GM18520 (cell line): ENCODE data around the gene BBX.

Source experiments
- ATAC-seq: cut with Tn5 transposase; IDR thresholded peaks from one replicate; pipeline ENCODE4 v1.9.1; 2021; ENCODE audit not compliant: unreplicated experiment

BBX gene

DNA sequence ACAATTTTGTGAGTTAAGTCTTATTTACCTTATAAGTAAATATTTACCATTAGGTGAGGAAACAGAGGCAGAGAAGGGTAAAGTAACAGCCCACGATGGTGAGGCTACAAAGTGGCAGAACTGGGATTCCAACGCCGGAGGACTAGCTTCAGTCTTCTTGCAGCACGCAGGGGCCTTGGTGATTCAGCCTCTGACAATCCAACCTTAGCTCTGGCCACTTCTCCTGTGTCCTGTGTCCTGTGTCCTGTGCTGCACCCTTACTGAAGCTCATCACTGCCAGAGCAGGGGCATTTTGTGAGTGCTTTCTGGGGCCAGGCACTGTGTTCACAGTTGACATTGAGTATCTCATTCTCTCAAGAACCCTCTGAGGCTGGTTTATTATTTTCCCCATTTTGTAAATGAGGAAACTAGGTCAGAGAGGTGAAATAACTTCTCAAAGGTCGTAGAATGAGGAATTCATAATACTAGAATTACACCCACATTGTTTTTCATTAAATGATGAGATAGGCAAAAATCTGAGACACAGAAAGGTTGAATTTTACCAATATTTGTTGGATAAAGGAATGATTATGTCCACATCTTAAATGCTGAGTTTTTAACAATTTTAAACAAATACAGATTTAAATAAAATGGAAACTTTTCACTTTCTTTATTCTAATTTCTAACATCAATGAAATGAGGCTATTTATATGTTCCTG is 215.9 kb downstream of the BBX start:
- no peak for ATAC-seq

DNA sequence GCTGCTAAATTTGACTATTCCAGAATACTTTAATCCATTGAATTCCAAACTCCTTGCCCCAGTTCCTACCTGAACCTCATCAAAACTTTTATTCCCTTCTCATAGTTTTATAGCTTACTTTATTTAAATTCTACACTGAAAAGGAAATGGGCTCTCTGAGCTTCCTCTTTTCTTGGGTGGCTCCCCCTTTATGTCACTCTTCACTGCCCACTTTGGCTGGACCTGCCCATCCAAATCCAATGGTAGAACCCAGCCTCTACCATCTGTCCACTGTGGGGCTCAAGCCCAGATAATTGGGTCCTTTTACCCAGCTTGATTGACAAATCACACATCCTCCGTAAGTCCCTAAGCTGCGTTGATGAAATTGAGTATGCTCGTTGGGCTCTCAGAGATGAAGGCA is 216.5 kb downstream of the BBX start:
- no peak for ATAC-seq

DNA sequence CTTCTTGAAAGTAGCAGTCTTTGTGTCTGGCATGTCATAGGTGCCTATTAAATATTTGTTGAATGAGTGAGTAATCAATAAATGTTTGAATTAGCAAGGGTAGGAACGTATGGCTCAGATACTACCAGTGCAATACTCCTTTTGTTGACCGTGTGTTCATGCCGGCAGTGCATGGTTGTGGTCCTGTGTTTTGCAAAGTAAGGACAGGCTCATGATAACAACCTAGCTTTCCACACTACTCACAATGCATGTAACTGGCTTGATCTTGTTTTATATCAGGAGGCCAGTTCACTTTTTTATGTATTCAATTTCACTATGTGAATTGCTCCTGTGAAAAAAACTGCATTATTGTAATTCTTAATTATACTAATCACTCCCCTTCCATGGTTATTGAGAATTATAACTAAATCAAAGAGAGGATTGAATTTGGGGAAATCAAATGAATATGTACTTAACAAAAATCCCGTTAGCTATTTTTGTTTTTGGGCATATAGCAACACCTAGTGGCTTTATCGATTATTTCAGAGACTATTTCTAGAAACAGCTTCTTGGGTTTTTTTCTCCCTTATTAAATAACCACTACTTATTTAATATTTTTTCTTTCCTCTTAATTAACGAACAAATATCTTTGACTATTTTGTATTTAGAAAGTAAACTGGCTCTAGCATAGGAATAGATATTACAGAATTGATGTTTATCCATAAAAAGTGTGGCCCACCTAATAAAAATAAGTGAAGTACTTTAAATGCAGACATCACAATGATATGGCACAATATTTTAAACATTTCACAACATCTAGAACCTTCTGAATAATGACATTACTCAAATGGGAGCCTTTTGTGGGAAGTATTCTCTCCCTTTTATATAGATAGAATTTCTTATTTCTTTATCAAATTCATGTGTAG is 218.5 kb downstream of the BBX start:
- no peak for ATAC-seq

DNA sequence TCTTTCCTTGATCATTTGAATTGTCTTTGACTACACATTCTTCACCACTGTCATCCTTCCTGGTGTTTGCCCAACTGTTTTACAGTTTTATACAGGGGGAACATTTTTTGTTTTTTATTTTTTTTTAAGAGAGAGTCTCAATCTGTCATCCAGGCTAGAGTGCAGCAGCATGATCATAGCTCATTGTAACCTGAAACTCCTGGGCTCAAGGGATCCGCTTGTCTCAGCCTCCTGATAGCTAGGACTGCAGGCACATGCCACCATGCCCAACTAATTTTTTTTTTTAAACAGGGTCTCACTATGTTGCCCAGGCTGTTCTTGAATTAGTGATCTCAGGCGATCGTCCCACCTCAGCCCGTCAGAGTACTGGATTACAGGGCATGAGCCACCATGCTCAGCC is 222.6 kb downstream of the BBX start:
- ATAC-seq = no peak

DNA sequence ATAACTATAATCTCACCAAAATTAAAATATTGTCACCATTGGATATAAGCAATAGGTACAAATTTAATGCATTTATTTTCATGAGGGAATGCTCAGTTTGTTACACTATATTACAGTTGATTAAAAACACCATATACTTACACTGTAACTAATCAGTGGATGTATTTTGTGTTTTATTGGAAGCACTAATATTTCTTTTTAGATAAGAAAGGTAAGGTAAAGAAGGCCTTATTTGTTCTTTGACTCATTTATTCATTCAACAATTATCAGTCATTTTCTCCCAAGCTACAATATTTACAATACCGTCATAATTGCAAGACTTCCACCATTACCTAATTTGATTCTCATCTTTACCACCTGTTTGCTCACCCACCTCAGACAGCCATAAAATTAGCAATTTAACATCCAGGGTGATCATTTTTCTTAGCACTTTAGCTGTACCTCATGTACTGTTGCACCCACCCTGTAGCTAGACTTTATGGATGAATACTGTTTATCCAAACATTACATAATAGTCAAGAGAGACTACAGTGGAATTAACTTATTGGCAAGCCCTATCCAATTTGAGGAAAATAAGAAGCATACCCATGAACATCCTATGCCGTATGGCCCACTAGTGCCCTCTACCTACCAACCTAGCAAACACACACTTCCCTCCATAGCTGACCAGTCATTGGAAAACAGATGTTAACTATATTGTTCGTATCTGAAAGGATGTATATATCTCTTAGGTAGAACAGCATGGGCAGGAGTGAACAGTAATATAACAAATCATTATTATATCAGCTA is 229.6 kb downstream of the BBX start:
- ATAC-seq = no peak

DNA sequence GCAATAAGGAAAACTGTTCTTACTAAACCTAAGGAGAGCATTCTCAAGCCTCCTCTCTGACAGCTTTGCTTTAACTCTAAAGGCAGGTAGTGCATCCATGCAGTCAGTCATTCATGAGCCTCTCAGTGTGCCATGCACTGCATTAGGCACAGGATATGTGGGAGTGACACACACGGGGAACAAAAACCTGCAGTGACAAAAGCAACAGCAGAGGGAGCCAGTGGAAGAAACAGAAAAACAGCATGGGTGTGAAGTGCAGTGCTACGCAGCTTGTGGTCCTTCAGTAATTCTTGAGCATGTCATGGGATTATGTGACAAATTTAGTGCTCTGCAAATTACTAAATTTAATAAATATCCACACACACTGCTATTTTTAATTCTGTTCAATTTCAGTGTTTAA is 230.7 kb downstream of the BBX start:
- no peak for ATAC-seq

DNA sequence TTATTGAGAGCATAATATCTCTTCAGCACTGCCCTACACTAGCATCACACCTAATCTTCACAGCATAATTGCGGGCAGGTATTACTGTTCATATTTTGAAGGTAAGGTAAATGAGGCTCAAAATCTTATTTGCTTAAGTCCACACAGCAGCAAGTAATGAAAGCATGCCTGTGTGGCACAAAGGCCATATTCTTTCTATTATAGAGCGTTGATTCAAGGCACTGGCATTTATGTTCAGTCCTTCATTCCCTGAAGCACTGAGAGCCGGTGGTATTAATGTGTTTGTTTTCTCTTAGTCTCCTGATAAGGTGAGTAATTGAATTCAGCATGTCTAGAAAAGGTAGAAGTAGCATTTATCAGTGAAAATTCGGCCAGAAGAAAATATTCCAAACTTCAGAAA is 231.2 kb downstream of the BBX start:
- ATAC-seq = no peak

DNA sequence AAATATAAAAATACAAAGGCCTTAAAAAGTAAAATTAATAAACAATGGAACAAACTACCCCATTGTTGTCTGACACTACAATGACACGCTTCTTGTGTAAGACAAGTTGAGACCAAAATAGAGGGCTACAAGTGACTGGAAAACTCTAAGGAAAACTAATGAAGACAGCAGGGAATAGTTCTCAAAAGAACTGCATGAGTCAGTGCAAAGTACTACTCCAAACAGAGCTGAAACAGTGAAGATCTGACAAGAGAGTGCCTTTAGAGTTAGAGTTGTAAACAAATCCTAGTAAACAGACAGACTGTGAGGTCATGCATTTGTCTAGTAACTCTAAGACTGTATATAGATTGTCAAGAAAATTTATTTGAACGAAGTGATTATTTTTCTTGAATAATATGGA is 233.9 kb downstream of the BBX start:
- ATAC-seq = no peak

DNA sequence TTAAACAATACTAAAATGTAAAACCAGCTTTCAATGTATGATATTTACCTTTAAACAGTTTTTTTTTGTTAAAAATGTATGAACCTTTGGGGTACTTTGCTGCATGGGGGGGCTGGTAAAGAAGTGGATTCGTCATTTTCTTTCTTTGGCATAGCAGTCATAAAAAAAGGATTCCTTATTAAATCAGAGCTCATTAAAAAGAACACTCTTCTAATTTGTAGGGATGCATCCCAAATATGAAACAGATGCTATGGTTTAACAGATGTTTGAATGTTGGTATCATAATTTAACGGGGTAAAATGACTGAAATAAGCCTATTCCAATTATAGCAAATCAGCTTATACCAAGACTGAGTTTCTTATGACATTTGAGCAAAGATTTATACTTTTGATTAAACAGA is 234.4 kb downstream of the BBX start:
- ATAC-seq = no peak

DNA sequence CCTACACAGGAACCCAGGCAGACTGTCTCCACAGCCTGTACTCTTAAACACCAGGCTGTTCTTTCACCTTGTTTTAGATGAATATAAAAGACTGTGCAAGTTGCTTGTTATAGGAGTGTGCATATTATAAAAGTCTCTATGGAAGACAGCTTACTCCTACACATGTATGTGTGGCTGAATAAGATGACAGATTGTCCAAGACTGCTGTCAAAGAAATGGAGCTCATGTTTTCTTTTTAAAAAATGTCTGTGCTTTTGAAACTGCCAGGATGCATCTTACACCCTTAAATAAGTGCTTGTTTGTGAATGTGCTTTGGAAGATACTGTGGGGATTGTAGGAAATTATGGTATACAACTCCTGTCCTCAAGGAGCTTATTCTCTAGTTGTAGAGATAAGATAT is 237.4 kb downstream of the BBX start:
- ATAC-seq = no peak

DNA sequence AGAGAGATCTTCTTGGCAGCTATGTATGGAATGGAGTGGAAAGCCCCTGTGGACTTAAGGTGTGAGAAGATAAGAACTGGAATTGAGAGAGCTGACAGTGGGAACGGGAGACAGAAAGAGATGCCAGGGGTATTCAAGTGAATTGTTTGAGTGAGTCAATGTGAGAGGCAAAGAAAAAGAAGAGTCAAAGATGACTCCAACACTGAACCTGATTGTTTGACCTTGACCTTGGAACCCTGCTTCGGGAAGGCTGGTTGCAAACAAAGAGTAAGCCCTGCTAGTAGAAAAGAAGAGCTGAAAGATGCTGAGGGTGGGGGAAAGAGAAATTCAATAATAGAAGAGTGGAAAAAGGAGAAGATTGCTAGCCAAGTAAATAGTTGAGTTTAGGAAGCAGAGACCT is 238.6 kb downstream of the BBX start:
- ATAC-seq = no peak

DNA sequence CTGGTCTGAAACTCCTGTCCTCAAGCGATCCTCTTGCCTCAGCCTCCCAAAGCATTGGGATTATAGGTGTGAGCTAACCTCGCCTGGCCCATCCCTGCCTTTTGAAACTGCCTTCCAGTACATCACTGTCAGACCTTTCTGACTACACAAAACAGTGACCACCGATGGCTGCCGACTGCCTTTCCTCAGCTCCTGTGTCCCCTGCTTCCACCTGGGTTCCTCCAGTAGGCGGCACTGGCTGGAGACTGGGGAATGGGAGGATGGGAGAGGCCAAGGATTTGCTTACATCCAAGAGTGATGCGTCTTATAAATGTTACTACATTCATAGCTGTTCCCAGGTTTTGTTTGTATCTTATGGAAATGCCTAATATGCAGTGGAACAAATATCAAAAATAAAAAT is 242.8 kb downstream of the BBX start:
- ATAC-seq = no peak

DNA sequence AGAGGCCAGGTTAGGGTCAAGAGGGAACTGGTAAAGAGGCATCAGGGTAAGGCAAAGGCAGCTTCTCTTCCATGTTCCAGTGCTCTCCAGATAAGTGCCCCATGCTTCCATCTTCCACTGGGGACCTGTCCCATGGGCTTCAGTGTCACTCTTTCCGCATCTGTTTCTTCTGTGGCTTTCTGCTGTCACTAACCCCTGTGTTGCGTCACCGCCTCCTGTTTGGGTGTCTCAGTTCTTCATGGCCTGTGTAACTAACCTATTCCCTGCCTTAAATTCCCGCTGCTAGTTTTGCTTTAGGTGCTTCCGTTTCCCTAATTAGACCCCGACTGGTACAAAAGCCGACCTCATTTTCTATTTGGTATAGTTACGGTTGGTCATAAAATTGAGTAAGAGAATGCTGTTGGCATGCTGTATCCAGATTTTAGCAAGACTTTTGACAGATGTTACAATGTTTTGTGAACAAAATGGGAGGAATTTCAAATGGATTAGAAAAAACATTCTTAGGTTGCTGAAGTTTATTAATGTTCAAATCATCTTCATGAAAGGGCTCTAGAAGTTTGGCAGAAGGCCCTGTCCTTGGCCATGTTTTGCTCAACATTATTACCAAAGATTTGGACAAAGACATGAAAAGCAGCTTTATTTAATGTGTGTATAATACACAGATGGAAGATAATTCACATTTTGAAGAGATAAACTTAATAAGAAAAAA is 245.3 kb downstream of the BBX start:
- no peak for ATAC-seq

DNA sequence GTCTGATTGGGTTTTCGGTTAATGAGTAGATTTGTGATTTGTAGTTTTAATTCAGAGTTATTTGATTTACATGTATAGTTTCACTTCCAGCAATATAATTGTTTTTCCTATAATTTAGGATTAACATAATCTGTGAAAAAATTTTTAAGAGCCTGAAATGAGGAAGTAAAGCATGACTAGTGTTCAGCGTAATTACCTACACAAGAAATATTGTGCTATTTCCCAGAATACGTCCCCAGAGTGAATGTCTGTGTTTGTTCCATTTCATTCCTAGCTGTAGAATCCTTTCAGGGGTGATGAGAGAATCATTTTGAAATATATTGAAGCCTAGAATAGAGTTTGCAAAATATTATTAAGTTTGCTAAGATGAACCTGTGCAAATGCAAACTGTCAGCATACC is 247.1 kb downstream of the BBX start:
- no peak for ATAC-seq

DNA sequence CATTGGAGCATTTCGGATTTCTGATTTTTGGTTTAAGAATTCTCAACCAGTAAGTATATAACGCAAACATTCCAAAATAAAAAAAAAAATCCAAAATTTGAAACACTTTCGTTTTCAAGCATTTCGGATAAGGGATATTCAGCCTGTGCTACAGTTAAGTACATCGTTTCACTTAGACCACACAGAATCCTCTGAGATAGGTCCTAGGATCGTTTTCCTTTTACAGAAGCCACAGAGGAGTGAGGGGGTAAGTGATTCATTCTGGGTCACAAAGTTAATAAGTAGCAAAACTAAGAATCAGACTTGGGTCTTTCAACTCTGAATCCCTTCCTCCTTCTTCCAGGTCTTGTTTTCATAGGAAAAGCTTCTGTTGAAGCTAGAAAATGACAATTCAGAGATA is 249.3 kb downstream of the BBX start:
- no peak for ATAC-seq

DNA sequence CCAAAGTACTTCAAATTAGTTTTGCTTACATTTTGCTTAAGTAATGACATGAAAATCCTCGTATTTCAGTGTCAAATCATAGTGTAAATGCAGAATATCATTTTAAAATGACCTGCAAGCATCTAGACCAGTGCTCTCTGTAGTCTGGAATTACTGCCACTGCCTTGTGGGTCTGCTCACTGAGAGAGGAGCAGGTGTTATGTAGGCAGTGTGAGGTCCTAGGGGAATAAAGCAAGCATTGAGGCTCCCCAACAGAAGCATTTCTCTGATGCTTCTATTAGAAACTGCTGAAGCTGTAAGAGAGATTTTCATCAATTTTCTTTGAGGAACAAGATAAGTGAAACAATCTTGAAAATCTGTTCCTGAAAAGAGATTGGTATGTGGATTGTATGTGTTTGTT is 253.2 kb downstream of the BBX start:
- no peak for ATAC-seq

DNA sequence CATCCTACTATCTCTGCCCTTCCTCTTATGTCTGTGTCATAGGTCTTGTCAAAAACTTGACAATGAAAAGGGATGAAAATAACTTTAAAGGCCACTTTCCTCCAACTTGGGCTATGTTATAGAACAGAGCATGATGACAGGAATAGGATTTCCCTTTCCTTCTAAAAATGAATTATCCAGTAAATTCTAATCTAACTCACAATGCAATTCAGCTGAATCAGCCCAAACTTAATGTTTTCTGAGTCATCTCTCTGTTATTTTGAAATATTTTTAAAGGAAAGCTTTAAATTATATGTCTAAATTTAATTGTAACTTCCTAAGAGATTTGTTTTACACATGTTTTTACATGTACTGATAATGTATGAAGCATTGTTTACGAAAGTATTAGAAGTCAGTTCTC is 258.5 kb downstream of the BBX start:
- no peak for ATAC-seq

DNA sequence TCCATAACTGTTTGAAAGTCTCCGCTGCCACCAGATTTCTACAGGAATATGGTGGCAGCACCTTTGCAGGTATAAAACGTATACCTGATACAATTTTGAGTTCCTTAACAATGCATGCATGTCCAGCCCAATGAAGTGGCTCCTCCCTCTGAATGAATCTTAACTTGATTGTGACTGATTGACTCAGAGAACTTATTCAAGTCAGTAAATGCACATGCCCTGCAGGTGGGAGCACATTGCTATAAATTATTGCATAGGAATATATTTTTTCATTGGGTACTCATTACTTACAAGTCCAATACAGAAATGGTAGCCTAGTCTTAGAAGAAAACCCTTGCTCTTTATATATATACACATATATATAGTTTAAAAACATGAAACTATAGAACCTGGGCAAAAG is 259.3 kb downstream of the BBX start:
- no peak for ATAC-seq

DNA sequence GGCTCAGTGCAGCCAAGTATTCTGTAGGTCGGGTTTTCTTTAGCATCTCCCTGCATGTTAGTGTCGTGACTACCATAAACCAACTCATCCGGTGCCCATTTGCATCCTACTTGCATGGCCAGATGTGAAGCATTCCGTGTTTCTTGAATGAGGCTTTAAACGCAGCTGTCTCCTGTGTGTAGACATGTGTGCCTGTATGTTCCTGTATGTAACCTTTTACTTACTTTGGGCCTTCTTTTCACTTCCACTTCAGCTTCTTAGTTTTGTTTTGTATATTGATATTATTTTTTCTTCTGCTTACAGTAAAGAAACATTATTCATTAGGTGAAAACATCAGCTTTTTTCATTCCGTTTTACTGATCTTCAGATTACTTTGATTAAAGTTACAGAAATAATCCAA is 267.9 kb downstream of the BBX start:
- ATAC-seq = no peak

DNA sequence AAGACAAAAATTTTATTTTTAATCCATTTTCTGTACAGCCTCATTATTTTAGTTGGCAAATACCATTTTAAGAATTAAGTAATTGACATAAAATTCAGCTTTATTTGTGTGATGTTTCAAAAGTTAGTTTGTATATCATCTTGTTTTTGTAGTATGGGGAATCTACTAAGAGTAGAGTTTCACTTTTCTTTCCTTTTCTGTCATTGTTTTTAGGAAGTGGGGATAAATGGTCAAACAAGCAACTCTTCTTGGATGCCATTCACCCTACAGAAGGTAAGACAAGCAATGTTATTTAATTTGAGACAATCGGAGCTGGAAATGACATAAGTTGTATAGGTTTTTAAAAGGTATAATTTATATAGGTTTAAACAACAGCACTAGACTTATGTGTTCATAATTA is 268.3 kb downstream of the BBX start:
- no peak for ATAC-seq

DNA sequence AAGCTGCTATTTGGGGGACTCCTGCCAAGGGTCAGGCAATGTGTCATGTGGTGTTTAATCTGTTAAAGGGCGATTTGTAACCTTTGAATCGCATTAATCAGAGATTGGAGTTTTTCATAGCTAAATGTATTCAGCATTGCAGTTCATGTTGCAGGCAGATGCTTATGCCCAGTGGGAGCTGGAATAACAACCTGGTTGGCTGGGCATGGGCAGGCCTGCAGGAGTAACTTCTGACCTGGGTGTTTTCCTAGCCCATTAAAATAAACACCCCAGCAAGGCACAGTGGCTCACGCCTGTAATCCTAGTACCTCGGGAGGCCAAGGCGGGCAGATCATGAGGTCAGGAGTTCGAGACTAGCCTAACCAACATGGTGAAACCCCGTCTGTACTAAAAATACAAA is 268.7 kb downstream of the BBX start:
- no peak for ATAC-seq
